Upper lobe of left lung (tissue), 4 donors: ENCODE measurements around the gene IL9R.

Source experiments
- CTCF ChIP-seq, 6 experiments: fragments of 450-650 bp in 4 of 6; fragments of 200-600 bp in 2 of 6; sonication (generic) in 2 of 6; IDR thresholded peaks; one replicate each; pipeline ENCODE4 v1.5.1; 2016 to 2019; ENCODE audit warnings: antibody characterized with exemption in 6 of 6
- EP300 ChIP-seq, 4 donors: sonication (generic); formaldehyde crosslinking; IDR thresholded peaks; one replicate each; pipeline ENCODE4 v1.5.1; 2017; ENCODE audit warnings: antibody characterized with exemption in 4 of 4, control low read depth in 2 of 4
- POLR2A ChIP-seq, 4 donors: fragments of 450-650 bp; IDR thresholded peaks; one replicate each; pipeline ENCODE4 v1.5.1; 2016 to 2017; ENCODE audit warnings: antibody characterized with exemption in 4 of 4, mild to moderate bottlenecking in 2 of 4
- POLR2AphosphoS5 ChIP-seq, 2 donors: sonication (generic); formaldehyde crosslinking; IDR thresholded peaks; one replicate each; pipeline ENCODE4 v1.5.1; 2017; ENCODE audit warnings: antibody characterized with exemption in 2 of 2

- no peak for TF ChIP-seq CTCF (IDR thresholded peaks at IDR 0.05)
- TF ChIP-seq POLR2A (IDR thresholded peaks at IDR 0.05) = no peak
- TF ChIP-seq EP300 (IDR thresholded peaks at IDR 0.05) = no peak
- TF ChIP-seq POLR2AphosphoS5 (IDR thresholded peaks at IDR 0.05) = no peak
These were observed 46.2 kb upstream of the IL9R start for GRCh38 chrX:155951237-155951789.
